HG02571 (cell line): ENCODE results near the gene DPF3.

ENCODE experiments used
- ATAC-seq: cut with Tn5 transposase; IDR thresholded peaks from one replicate; pipeline ENCODE4 v1.9.1; 2021; ENCODE audit warnings: mild to moderate bottlenecking, moderate library complexity; ENCODE audit not compliant: unreplicated experiment

DPF3 gene

GRCh38 chr14:72688990-72689671 lies 204.8 kb downstream of the DPF3 start:
- no peak for ATAC-seq

GRCh38 chr14:72686832-72687231 lies 207.1 kb downstream of the DPF3 start:
- no peak for ATAC-seq

- no peak for ATAC-seq
Measured at GRCh38 chr14:72686101-72686500, 207.8 kb downstream of the DPF3 start.

- ATAC-seq = no peak
Measured at GRCh38 chr14:72685456-72685855, 208.4 kb downstream of the DPF3 start.

- ATAC-seq = no peak
Measured at GRCh38 chr14:72683787-72684186, 210.1 kb downstream of the DPF3 start.

- no peak for ATAC-seq
Measured at GRCh38 chr14:72682188-72682587, 211.7 kb downstream of the DPF3 start.

GRCh38 chr14:72680853-72681640 lies 212.9 kb downstream of the DPF3 start:
- ATAC-seq = no peak

GRCh38 chr14:72679536-72680151 lies 214.3 kb downstream of the DPF3 start:
- ATAC-seq = no peak

- no peak for ATAC-seq
Measured at GRCh38 chr14:72679141-72679535, 214.8 kb downstream of the DPF3 start.

- no peak for ATAC-seq
Measured at GRCh38 chr14:72678356-72678755, 215.5 kb downstream of the DPF3 start.

- ATAC-seq = no peak
Measured at GRCh38 chr14:72677664-72678063, 216.2 kb downstream of the DPF3 start.

- no peak for ATAC-seq
Measured at GRCh38 chr14:72675126-72675525, 218.8 kb downstream of the DPF3 start.

GRCh38 chr14:72673179-72673578 lies 220.7 kb downstream of the DPF3 start:
- ATAC-seq = no peak

- ATAC-seq = no peak
Measured at GRCh38 chr14:72666610-72667009, 227.3 kb downstream of the DPF3 start.

- ATAC-seq = no peak
Measured at GRCh38 chr14:72665259-72665658, 228.6 kb downstream of the DPF3 start.

- ATAC-seq = no peak
Measured at GRCh38 chr14:72664651-72665050, 229.2 kb downstream of the DPF3 start.

- no peak for ATAC-seq
Measured at GRCh38 chr14:72663956-72664650, 229.8 kb downstream of the DPF3 start.

- ATAC-seq = no peak
Measured at GRCh38 chr14:72663076-72663487, 230.8 kb downstream of the DPF3 start.

GRCh38 chr14:72662214-72662613 lies 231.7 kb downstream of the DPF3 start:
- ATAC-seq = no peak

GRCh38 chr14:72657214-72657921 lies 236.5 kb downstream of the DPF3 start:
- ATAC-seq = no peak

- ATAC-seq = no peak
Measured at GRCh38 chr14:72653026-72653425, 240.9 kb downstream of the DPF3 start.
